SK-N-MC (cell line): ENCODE measurements around the gene OCEL1.

Experiments
- EZH2 ChIP-seq: fragments of 200-600 bp; sonication (generic); IDR thresholded peaks from one replicate; pipeline ENCODE4 v1.6.1; 2017; ENCODE audit warnings: antibody characterized with exemption
- POLR2AphosphoS5 ChIP-seq: IDR thresholded peaks from 2 replicates; pipeline ENCODE4 v1.6.1; 2012; ENCODE audit warnings: mild to moderate bottlenecking, low read depth, low read length, borderline replicate concordance

- TF ChIP-seq EZH2 (no peak), POLR2AphosphoS5 (no peak)
These were observed 28.6 kb downstream of the OCEL1 start for GRCh38 chr19:17254636-17255035.
